Ovary (tissue), 3 donors: ENCODE data around the gene DDX24.

Experiments
- CTCF ChIP-seq, 3 donors: fragments of 450-650 bp in 2 of 3; fragments of 200-600 bp in 1 of 3; IDR thresholded peaks; one replicate each; pipeline versions ENCODE4 v1.5.1 to v1.8.0; 2016 to 2022; ENCODE audit warnings: antibody characterized with exemption in 3 of 3, mild to moderate bottlenecking in 1 of 3
- EP300 ChIP-seq: sonication (generic); formaldehyde crosslinking; IDR thresholded peaks from one replicate; pipeline ENCODE4 v1.6.1; 2017; ENCODE audit warnings: antibody characterized with exemption
- POLR2A ChIP-seq: fragments of 450-650 bp; IDR thresholded peaks from one replicate; pipeline ENCODE4 v1.6.1; 2017; ENCODE audit warnings: antibody characterized with exemption, mild to moderate bottlenecking, moderate library complexity
- donor health status: DM: no; HTN: no; CAD: no.

GRCh38 chr14:94052199-94052598 is 28.8 kb downstream of the DDX24 start:
- TF ChIP-seq CTCF (IDR thresholded peaks at IDR 0.05) (no peak), EP300 (no peak), POLR2A (no peak)
